Activated CD4-positive, CD25-positive, alpha-beta regulatory T cell treated with anti-CD3 and anti-CD28 coated beads, Interleukin-2, amount 50 U/mL, for 72 hours (primary cell): ENCODE measurements around the gene CD276.

ENCODE experiments used
- DNase-seq: peaks from one replicate; pipeline ENCODE4 v3.0.0; 2021

CD276 gene

GRCh38 chr15:73749971-73750370 is 65.8 kb downstream of the CD276 start:
- no peak for DNase-seq

DNA sequence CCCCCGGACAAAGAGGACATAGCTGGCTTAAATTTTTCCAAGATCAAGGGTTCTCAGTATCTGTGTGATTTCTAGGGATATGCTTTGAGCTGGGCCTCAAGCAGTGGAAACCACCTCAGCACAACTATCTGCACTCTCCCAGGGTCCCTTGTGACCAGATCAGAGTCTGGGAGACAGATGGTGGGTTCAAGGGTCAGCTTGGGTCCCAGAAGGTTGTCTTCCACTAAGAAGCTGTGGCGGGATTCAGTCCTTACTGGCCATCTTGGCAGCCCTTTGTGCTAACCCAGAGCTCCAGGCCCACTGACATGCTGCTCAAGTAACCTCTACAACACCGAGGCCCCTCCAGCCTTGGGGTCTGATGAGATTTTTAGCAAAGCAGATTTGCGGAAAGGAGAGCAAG is 66.3 kb downstream of the CD276 start:
- no peak for DNase-seq

- DNase-seq = no peak
Observed at GRCh38 chr15:73750951-73751350, 66.8 kb downstream of the CD276 start.

DNA sequence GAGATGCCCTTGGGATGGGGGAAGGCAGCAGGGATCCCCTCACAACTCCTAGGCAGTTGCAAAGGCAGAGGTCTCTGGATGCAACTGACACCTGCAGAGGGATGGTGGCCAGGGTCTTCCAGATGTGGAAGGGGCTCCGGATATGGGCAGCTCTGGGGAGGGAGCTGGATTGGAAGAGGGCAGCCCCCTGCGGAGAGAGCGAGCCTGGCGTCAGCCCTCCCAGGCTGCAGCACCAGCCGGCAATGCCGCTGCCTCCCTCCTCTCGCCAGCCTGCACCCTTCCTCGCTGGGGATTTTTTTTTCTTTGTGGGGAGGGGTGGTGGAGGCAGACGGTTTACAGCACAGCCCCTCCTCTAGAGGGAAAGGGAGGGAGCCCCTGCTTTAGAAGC is 67.3 kb downstream of the CD276 start:
- DNase-seq = no peak

GRCh38 chr15:73751899-73752805 is 68.0 kb downstream of the CD276 start:
- DNase-seq = no peak

- DNase-seq = no peak
Observed at GRCh38 chr15:73752806-73753193, 68.6 kb downstream of the CD276 start.

GRCh38 chr15:73753250-73754130 is 69.3 kb downstream of the CD276 start, which contains the start of gene INSYN1:
TSS of gene INSYN1 (minus strand) at chr15:73753351. CDS start at chr15:73751130, 2,221 bp downstream.
- no peak for DNase-seq

DNA sequence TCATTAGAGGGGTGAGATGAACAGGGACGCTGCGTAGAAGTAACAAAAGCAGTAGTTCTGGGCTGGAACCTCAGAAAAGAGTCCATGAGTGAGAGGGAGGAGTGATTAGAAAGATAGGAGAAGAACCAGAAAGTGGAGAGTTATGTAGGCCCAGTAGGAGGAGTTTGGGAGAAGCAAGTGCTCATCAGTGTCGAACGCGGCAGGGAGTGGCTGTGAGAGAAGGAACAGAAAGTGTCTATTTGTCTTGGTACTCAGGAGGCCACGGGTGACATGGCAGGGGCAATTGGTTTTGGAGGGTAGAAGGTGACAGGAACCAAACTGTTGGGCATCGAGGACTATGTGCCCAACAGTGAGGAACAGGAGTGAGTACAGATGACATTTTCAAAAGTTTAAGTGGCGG is 70.3 kb downstream of the CD276 start:
- no peak for DNase-seq

DNA sequence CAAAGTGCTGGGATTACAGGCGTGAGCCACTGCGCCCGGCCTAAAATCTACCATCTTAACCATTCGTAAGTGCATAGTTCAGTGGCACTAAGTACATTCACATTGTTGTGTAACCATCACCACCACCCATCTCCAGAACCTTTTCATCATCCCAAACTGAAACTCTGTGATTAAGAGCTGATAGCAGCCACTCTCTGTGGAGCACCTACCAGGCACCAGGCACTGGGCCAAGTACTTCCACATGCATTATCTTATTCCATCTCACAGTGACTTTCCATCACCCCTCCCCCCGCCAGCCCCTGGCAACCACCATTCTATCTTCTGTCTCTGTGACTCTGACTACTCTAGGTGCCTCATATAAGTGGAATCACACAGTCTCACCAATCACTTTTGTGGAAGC is 71.3 kb downstream of the CD276 start:
- DNase-seq = no peak

DNA sequence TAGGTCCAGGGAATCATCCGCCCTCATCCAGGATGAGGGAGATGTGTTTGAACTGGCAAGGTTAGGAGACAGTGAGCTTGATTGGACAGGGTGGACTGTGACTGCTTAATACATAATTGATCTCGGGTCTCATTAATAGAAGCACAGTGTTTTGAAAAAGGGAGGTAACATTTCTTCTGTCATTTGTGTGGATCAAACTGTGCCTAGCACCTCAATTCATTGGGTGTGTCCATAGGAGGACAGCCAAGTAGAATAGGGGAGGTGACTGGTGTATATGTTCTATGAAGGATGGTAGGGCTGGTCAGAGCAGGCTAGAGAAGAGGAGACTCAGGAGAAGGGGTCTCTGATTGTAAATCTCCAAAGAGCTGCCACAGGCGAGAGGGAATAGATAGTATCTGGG is 71.8 kb downstream of the CD276 start:
- no peak for DNase-seq

DNA sequence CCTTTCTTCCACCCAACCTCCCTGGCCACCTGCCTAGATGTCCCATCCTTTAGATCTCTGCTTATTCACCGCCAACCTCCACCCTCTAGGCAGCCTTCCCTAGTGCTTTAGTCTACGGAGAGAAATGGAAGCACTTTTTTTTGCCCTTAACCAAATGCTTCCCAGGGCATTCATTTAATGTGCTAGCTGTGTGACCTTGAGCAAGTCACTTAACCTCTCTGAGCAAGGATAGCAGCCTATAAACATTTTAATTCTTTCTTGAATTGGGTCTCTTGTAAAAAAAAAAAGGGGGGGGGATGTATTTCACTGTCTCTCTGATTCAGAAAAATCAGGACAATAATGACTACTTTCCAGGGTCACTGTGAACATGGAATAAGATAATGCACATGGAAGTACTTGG is 72.2 kb downstream of the CD276 start:
- no peak for DNase-seq

- no peak for DNase-seq
Observed at GRCh38 chr15:73756947-73757513, 72.8 kb downstream of the CD276 start.

- no peak for DNase-seq
Observed at GRCh38 chr15:73757571-73757970, 73.4 kb downstream of the CD276 start.

- no peak for DNase-seq
Observed at GRCh38 chr15:73758461-73758860, 74.3 kb downstream of the CD276 start.

DNA sequence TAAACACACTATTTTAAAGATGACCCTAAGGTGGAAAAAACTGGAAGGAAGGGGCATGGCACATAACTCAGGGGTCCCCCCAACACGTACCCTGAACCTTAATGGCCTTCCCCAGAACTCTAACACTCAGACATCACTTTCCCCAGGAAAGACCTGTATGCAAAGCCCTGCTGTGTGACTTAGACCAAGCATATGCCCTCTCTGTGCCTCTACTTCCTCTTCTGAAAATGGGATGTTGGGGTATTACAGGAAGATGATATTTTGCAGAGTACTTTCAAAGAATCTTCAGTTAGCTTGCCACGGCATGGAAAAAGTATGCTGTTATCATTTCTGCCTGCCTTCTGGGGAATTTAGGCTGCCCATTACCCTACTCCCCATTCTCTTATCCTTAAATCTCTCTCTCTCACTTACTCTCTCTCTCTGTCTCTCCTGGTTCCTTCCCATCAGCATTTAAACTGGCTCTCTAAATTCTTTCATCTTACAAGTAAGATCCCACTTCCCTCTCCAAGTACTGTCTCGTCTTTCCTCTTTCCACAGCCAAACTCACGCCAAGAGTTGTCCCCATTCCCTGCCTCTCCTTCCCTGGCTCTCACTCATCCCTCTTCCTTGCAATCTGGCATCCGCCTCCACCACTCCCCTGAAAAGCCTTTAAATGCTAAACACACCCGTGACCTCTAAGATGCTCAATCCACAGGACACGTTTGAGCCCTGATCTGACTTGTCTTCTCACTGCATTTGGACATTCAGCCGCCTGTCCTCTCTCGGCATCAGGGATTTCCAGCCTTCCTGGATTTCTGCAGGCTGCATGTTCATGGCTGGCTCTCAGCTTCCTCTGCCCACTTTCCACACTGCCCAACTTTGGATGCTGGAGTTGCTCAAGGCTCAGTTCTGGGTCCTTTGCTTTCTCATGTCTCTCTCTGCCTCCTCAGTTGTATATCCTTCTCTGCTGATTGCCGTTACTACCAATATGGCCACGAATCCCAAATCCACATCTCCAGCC is 76.4 kb downstream of the CD276 start:
- no peak for DNase-seq

DNA sequence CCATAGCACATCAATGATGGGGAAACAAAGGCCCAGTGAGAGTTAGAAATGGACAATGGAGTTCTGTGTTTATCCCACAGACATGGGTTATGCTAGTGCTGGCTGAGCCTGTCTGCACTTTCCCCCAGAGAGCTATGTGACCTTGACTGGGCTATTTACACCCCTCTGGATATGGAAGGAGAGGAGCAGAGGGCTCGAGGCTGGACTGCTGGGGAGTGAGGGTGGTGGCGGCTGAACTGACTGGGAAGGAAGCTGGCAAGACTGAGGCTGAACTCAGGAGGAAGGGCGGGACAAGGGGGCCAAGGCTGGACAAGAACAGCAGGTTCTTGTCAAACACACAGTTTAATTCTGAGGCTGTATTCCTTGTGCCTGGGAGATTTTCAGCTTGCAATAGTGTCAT is 79.7 kb downstream of the CD276 start:
- no peak for DNase-seq
